HG03045 (cell line): ENCODE results near the gene TLR7.

ENCODE experiments used
- ATAC-seq: cut with Tn5 transposase; IDR thresholded peaks from one replicate; pipeline ENCODE4 v1.9.1; 2021; ENCODE audit warnings: mild to moderate bottlenecking, moderate library complexity; ENCODE audit not compliant: unreplicated experiment

Gene TLR7

GRCh38 chrX:12922599-12922919 is 55.7 kb downstream of the TLR7 start:
- ATAC-seq = no peak

GRCh38 chrX:12929701-12930100 is 62.8 kb downstream of the TLR7 start:
- ATAC-seq = no peak

- no peak for ATAC-seq
These were observed 63.3 kb downstream of the TLR7 start for GRCh38 chrX:12930150-12930549.

GRCh38 chrX:12932244-12932643 is 65.4 kb downstream of the TLR7 start:
- no peak for ATAC-seq

- ATAC-seq = no peak
These were observed 68.0 kb downstream of the TLR7 start for GRCh38 chrX:12934850-12935249.

- no peak for ATAC-seq
These were observed 70.1 kb downstream of the TLR7 start for GRCh38 chrX:12936947-12937346.
